Central memory CD8-positive, alpha-beta T cell (primary cell): ENCODE data around the gene FBN2.

Experiments used
- ATAC-seq: fragments of 150-1000 bp; cut with Tn5 transposase; replicated peaks from 2 replicates; pipeline ENCODE4 v1.10.0; 2022; ENCODE audit warnings: mild to moderate bottlenecking, moderate FRiP score, moderate number of reproducible peaks; ENCODE audit not compliant: poor library complexity, severe bottlenecking; ENCODE audit errors: extremely low read depth
- DNase-seq, 2 donors: peaks; one replicate each; pipeline ENCODE4 v3.0.0; 2021; ENCODE audit warnings: low spot score in 2 of 2
- H3K27ac Mint-ChIP-seq: one replicate; pipeline ENCODE4 v1.8.0; 2022; ENCODE audit warnings: low read depth, mild to moderate bottlenecking, moderate library complexity, mixed read lengths
- H3K27me3 Mint-ChIP-seq: one replicate; pipeline ENCODE4 v1.8.0; 2022; ENCODE audit warnings: mixed read lengths
- H3K36me3 Mint-ChIP-seq: one replicate; pipeline ENCODE4 v1.8.0; 2022; ENCODE audit warnings: mild to moderate bottlenecking, moderate library complexity, mixed read lengths; ENCODE audit not compliant: insufficient read depth
- H3K4me1 Mint-ChIP-seq: one replicate; pipeline ENCODE4 v1.8.0; 2022; ENCODE audit warnings: mixed read lengths
- H3K4me3 Mint-ChIP-seq: one replicate; pipeline ENCODE4 v1.8.0; 2022; ENCODE audit warnings: mild to moderate bottlenecking, moderate library complexity, mixed read lengths
- H3K9me3 Mint-ChIP-seq: one replicate; pipeline ENCODE4 v1.8.0; 2022; ENCODE audit warnings: mixed read lengths

Gene FBN2

DNA sequence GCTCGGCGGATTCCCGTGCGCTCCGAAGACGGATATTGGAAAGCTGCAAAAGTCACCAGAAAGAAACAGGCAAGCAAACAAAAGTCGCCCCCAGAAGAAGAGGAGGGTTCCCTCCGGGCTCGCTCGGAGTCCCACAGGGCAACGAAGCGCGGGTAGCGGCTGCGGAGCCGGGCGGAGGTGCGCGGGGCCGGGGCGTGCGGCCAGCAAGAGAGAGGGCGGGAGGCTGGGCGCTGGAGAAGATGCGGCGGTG lies at the start of gene FBN2:
TSS of gene FBN2 (minus strand) at position 246 of the 250 bp plus-strand sequence. CDS start 642 bp downstream, outside the sequence.
- Mint-ChIP-seq H3K4me3 (peak within 1 kb of the TSS; percentile 25), H3K27me3 (peaks cover 12% of the 10 kb centered on the region), H3K9me3 (peaks cover 4% of the 10 kb centered on the region), H3K4me1 (no peaks in the 10 kb centered on the region), H3K36me3 (peaks cover 3% of the 10 kb centered on the region), H3K27ac (no peak within 1 kb of the TSS)
- peak; percentile 14 for ATAC-seq
- no peak for DNase-seq

- H3K4me3 Mint-ChIP-seq, result no peak overlapping the region
- DNase-seq (no peak), ATAC-seq (no peak)
- no peaks in the 10 kb centered on the region for H3K4me1 Mint-ChIP-seq
- no peak overlapping the region for H3K27ac Mint-ChIP-seq
- peaks cover 23% of the 10 kb centered on the region for H3K9me3 Mint-ChIP-seq
- no peaks in the 10 kb centered on the region for H3K27me3 Mint-ChIP-seq
- no peaks in the 10 kb centered on the region for H3K36me3 Mint-ChIP-seq
Measured at GRCh38 chr5:128587275-128587674, 49.2 kb upstream of the FBN2 start.

DNA sequence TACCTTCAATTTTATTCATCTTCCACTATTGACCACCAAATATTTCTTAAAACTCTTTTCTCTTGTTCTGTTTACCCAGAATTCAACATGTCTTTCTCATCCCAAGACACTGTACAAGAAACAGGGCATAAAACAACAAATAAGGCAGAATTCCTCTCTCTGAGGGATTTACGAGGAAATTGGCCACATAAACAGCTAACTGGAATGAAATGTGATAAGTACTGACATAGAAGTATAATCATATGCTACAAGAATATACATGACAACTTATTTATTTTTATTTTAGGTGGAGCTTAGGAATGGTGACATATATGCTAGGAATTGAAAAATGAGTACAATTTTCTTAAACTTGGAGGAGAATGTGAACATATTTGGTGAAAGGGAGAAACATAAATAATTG lies 48.8 kb upstream of the FBN2 start:
- Mint-ChIP-seq H3K4me3 (no peak overlapping the region), H3K27ac (no peak overlapping the region), H3K27me3 (no peaks in the 10 kb centered on the region), H3K36me3 (no peaks in the 10 kb centered on the region), H3K4me1 (no peaks in the 10 kb centered on the region), H3K9me3 (peaks cover 23% of the 10 kb centered on the region)
- DNase-seq (no peak), ATAC-seq (no peak)

GRCh38 chr5:128579639-128580038 lies 41.6 kb upstream of the FBN2 start:
- Mint-ChIP-seq H3K27ac (no peak overlapping the region), H3K9me3 (peaks cover 20% of the 10 kb centered on the region), H3K36me3 (no peaks in the 10 kb centered on the region), H3K4me3 (no peak overlapping the region), H3K4me1 (no peaks in the 10 kb centered on the region), H3K27me3 (no peaks in the 10 kb centered on the region)
- ATAC-seq (no peak), DNase-seq (no peak)

GRCh38 chr5:128579093-128579492 lies 41.0 kb upstream of the FBN2 start:
- H3K27ac Mint-ChIP-seq, result no peak overlapping the region
- H3K9me3 Mint-ChIP-seq, result peaks cover 20% of the 10 kb centered on the region
- no peaks in the 10 kb centered on the region for H3K4me1 Mint-ChIP-seq
- H3K27me3 Mint-ChIP-seq, result no peaks in the 10 kb centered on the region
- DNase-seq (no peak), ATAC-seq (no peak)
- H3K4me3 Mint-ChIP-seq, result no peak overlapping the region
- H3K36me3 Mint-ChIP-seq, result no peaks in the 10 kb centered on the region

DNA sequence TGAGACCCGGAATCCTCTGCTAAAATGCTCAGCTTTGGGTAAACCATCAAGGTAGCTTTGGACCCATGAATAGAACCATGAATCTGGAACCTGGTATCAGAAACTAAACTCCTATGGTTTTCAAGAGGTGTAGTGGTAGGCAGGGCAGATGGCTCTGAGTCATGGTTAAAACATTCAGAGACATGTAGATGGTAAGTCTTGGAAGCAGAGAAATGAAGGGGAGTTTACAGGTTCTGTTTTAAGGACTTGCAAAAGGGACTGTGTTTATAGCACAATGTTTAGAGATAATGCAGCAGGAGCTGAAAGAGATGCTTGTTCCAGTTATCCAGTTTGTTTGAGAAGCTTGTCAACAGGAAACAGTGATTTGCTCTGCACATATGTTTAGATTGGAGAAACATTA lies 36.0 kb upstream of the FBN2 start:
- Mint-ChIP-seq H3K36me3 (no peaks in the 10 kb centered on the region), H3K4me3 (no peak overlapping the region), H3K4me1 (no peaks in the 10 kb centered on the region), H3K9me3 (peaks cover 13% of the 10 kb centered on the region), H3K27me3 (no peaks in the 10 kb centered on the region), H3K27ac (no peak overlapping the region)
- DNase-seq (no peak), ATAC-seq (no peak)

- H3K27me3 Mint-ChIP-seq, result no peaks in the 10 kb centered on the region
- ATAC-seq, result no peak
- peaks cover 13% of the 10 kb centered on the region for H3K9me3 Mint-ChIP-seq
- no peaks in the 10 kb centered on the region for H3K4me1 Mint-ChIP-seq
- no peak for DNase-seq
- H3K4me3 Mint-ChIP-seq, result no peak overlapping the region
- no peak overlapping the region for H3K27ac Mint-ChIP-seq
- H3K36me3 Mint-ChIP-seq, result no peaks in the 10 kb centered on the region
Measured at GRCh38 chr5:128572930-128573319, 34.9 kb upstream of the FBN2 start.

DNA sequence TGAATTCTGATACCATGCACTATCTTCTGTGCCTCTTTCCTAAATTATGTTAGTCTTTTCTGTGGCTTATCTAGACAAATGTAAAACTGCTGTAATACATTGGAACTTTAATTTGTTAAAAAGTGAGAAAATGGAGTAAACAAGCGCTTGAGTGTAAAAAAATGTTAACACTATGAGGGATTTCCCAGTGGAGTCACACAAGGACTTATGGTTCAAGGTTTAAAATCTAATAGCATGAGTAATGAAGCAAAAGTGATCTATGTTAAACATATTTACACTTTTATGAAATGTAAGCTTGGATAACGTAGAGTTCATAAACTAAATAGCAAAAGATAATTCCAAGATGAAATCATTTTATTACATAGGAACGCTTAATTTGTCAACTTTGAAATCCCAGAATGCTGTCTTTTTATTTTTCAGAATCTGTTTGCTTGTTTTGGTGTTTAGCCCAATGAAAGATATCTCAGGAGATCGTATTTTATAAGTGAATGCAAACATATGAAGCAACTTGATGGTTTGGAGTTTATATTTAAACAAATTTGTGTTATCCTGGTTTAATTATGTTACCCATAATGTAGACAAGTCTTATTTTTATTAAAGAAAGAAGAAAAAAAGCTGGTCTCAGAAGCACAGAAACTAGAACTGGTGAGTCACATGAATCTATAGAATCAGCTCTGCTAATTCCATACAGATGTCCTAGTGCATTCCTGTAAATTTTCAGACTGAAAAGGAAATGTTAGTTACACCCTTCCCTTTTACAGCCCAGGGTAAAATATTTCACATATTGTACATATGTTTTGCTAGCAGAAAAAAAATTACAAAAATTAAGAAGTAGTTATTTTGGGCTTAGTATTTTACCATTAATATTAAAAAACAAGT lies 34.2 kb upstream of the FBN2 start:
- no peaks in the 10 kb centered on the region for H3K27me3 Mint-ChIP-seq
- H3K4me3 Mint-ChIP-seq, result no peak overlapping the region
- no peak for ATAC-seq
- H3K36me3 Mint-ChIP-seq, result no peaks in the 10 kb centered on the region
- no peak for DNase-seq
- H3K4me1 Mint-ChIP-seq, result no peaks in the 10 kb centered on the region
- peaks cover 17% of the 10 kb centered on the region for H3K9me3 Mint-ChIP-seq
- no peak overlapping the region for H3K27ac Mint-ChIP-seq

- H3K27ac Mint-ChIP-seq, result no peak overlapping the region
- no peaks in the 10 kb centered on the region for H3K27me3 Mint-ChIP-seq
- H3K9me3 Mint-ChIP-seq, result peaks cover 21% of the 10 kb centered on the region
- H3K4me1 Mint-ChIP-seq, result no peaks in the 10 kb centered on the region
- ATAC-seq (no peak), DNase-seq (no peak)
- no peak overlapping the region for H3K4me3 Mint-ChIP-seq
- no peaks in the 10 kb centered on the region for H3K36me3 Mint-ChIP-seq
Measured at GRCh38 chr5:128566178-128566577, 28.1 kb upstream of the FBN2 start.

DNA sequence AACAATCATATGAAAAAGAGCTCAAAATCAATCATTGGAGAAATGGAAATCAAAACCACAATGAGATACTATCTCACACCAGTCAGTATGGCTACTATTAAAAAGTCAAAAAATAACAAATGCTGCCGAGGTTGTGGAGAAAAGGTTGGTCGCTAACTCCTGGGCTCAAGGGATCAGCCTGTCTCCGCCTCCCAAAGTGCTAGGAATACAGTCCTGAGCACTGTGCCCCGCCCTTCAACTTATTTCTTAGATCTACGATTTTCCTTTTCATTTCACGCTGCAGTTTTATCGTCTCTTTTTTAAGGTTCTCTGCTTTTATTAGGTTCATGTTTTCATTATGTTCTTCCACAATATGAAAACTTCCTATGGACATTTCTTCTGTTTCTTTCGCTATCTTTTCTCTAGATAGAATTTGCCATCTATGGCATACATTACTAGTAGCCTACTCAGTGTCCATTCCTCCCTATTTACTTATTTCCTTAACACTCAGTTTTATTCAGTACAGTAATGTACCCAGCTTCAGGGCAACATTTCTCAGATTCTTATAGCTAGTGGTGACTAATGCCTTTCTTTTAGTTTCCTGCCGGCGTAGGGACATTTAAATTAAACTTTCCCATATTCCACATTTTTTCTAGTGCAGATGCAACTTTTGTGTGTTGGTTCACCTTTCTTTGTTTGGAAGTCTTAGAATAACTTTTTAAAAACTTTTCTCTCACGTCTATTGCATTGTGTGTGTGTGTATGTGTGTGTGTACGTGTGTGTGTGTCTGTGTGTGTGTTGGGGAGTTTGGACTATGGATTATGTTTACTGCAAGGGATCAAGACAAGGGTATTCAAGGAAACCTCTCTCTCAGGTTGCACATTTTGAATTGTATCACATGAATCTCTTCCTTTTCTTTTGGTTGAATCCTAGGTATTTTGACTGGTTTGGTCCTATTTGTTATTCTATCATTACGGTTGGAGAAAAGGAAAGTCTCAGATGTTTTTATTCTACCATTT lies 21.6 kb upstream of the FBN2 start:
- H3K27ac Mint-ChIP-seq, result no peak overlapping the region
- ATAC-seq (no peak), DNase-seq (no peak)
- no peaks in the 10 kb centered on the region for H3K36me3 Mint-ChIP-seq
- H3K4me3 Mint-ChIP-seq, result no peak overlapping the region
- peaks cover 11% of the 10 kb centered on the region for H3K9me3 Mint-ChIP-seq
- H3K4me1 Mint-ChIP-seq, result no peaks in the 10 kb centered on the region
- no peaks in the 10 kb centered on the region for H3K27me3 Mint-ChIP-seq

- Mint-ChIP-seq H3K9me3 (peaks cover 19% of the 10 kb centered on the region), H3K4me1 (no peaks in the 10 kb centered on the region), H3K36me3 (no peaks in the 10 kb centered on the region), H3K4me3 (no peak overlapping the region), H3K27me3 (no peaks in the 10 kb centered on the region), H3K27ac (no peak overlapping the region)
- no peak for ATAC-seq
- DNase-seq, result no peak
Measured at GRCh38 chr5:128553747-128554146, 15.7 kb upstream of the FBN2 start.

- Mint-ChIP-seq H3K27ac (no peak overlapping the region), H3K9me3 (peaks cover 19% of the 10 kb centered on the region), H3K4me3 (no peak overlapping the region), H3K4me1 (no peaks in the 10 kb centered on the region), H3K36me3 (no peaks in the 10 kb centered on the region), H3K27me3 (no peaks in the 10 kb centered on the region)
- ATAC-seq, result no peak
- no peak for DNase-seq
Measured at GRCh38 chr5:128551476-128551875, 13.4 kb upstream of the FBN2 start.

- ATAC-seq (no peak), DNase-seq (no peak)
- no peaks in the 10 kb centered on the region for H3K4me1 Mint-ChIP-seq
- H3K36me3 Mint-ChIP-seq, result no peaks in the 10 kb centered on the region
- H3K27ac Mint-ChIP-seq, result no peak overlapping the region
- H3K4me3 Mint-ChIP-seq, result no peak overlapping the region
- peaks cover 18% of the 10 kb centered on the region for H3K9me3 Mint-ChIP-seq
- H3K27me3 Mint-ChIP-seq, result no peaks in the 10 kb centered on the region
Measured at GRCh38 chr5:128549496-128549895, 11.5 kb upstream of the FBN2 start.
